RWPE2 (cell line): ENCODE results near the gene HBQ1.
"Not testable (repeated sequence)": the region's sequence is repeated elsewhere in the genome, so short reads cannot be mapped to it uniquely, and the experiment has no call there.

Experiments used
- ATAC-seq: fragments of 200-7000 bp; cut with Tn5 transposase; 3 replicates; pipeline ENCODE4 v1.9.1; 2021; ENCODE audit warnings: low read depth
- DNase-seq: peaks from one replicate; pipeline ENCODE4 v3.0.0-alpha.2; 2020; ENCODE audit warnings: low spot score
- H3K27ac ChIP-seq: fragments of 450-650 bp; 2 replicates; pipeline ENCODE4 v1.5.1; 2017; ENCODE audit warnings: mild to moderate bottlenecking; ENCODE audit not compliant: poor library complexity, severe bottlenecking
- H3K27me3 ChIP-seq: fragments of 250-450 bp; sonication (Bioruptor Pico); 2 replicates; pipeline ENCODE4 v1.5.1; 2021; ENCODE audit warnings: mild to moderate bottlenecking, moderate library complexity; ENCODE audit not compliant: insufficient read depth, poor library complexity, severe bottlenecking
- H3K36me3 ChIP-seq: fragments of 250-450 bp; sonication (Bioruptor Pico); 2 replicates; pipeline ENCODE4 v1.5.1; 2020; ENCODE audit warnings: low read depth, mild to moderate bottlenecking, moderate library complexity
- H3K4me1 ChIP-seq: fragments of 250-450 bp; sonication (Bioruptor Pico); 2 replicates; pipeline ENCODE4 v1.5.1; 2021; ENCODE audit warnings: mild to moderate bottlenecking, moderate library complexity; ENCODE audit not compliant: insufficient read depth, poor library complexity, severe bottlenecking
- H3K4me3 ChIP-seq: fragments of 250-450 bp; sonication (Bioruptor Pico); 2 replicates; pipeline ENCODE4 v1.5.1; 2021; ENCODE audit warnings: mild to moderate bottlenecking, moderate library complexity; ENCODE audit not compliant: severe bottlenecking
- H3K9me3 ChIP-seq: fragments of 250-450 bp; sonication (Bioruptor Pico); 2 replicates; pipeline ENCODE4 v1.5.1; 2021; ENCODE audit warnings: mild to moderate bottlenecking, moderate library complexity; ENCODE audit not compliant: severe bottlenecking
- CTCF ChIP-seq: fragments of 450-650 bp; IDR thresholded peaks from one replicate; pipeline ENCODE4 v1.5.1; 2017; ENCODE audit warnings: mild to moderate bottlenecking, moderate library complexity; ENCODE audit not compliant: poor library complexity, severe bottlenecking

The HBQ1 gene

GRCh38 chr16:170788-171187 lies 9.5 kb upstream of the HBQ1 start:
- no peak for ATAC-seq
- Histone ChIP-seq H3K27me3 (peaks cover 66% of the 10 kb centered on the region), H3K9me3 (no peaks in the 10 kb centered on the region), H3K4me1 (no peaks in the 10 kb centered on the region), H3K27ac (no peak overlapping the region), H3K4me3 (no peak overlapping the region), H3K36me3 (no peaks in the 10 kb centered on the region)
- TF ChIP-seq CTCF: no peak
- no peak for DNase-seq

GRCh38 chr16:172374-172941 lies 7.8 kb upstream of the HBQ1 start, which contains the start of gene HBA2:
Gene HBA2, plus strand, starts transcription at chr16:172876. Its CDS starts 37 bp downstream, at chr16:172913.
- not testable (repeated sequence) for H3K36me3 ChIP-seq, H3K4me3 ChIP-seq, H3K27ac ChIP-seq, DNase-seq, ATAC-seq, H3K9me3 ChIP-seq, H3K4me1 ChIP-seq
- peaks cover 55% of the 10 kb centered on the region for H3K27me3 ChIP-seq

GRCh38 chr16:173211-173854 lies 6.9 kb upstream of the HBQ1 start:
- not testable (repeated sequence) for ATAC-seq, DNase-seq

GRCh38 chr16:173928-174769 lies 6.1 kb upstream of the HBQ1 start:
- not testable (repeated sequence) for H3K36me3 ChIP-seq, H3K9me3 ChIP-seq, H3K4me1 ChIP-seq, DNase-seq, ATAC-seq, H3K27ac ChIP-seq, H3K4me3 ChIP-seq
- H3K27me3 ChIP-seq: peaks cover 61% of the 10 kb centered on the region

More at GRCh38 chr16:173211-173854, 6.9 kb upstream of the HBQ1 start:
- H3K9me3 ChIP-seq, H3K36me3 ChIP-seq, H3K4me3 ChIP-seq, H3K27ac ChIP-seq, H3K4me1 ChIP-seq: not testable (repeated sequence)
- H3K27me3 ChIP-seq: peaks cover 55% of the 10 kb centered on the region

GRCh38 chr16:175011-175949 lies 5.0 kb upstream of the HBQ1 start:
- Histone ChIP-seq H3K27ac (no peak overlapping the region), H3K27me3 (peaks cover 68% of the 10 kb centered on the region), H3K4me3 (no peak overlapping the region), H3K4me1 (no peaks in the 10 kb centered on the region), H3K9me3 (no peaks in the 10 kb centered on the region), H3K36me3 (no peaks in the 10 kb centered on the region)
- ATAC-seq (no peak), DNase-seq (no peak)
- TF ChIP-seq CTCF: no peak

- not testable (repeated sequence) for H3K9me3 ChIP-seq, DNase-seq, ATAC-seq, H3K36me3 ChIP-seq, H3K4me1 ChIP-seq, H3K27ac ChIP-seq, H3K4me3 ChIP-seq
- H3K27me3 ChIP-seq: peaks cover 60% of the 10 kb centered on the region
Observed at GRCh38 chr16:176006-176405, 4.3 kb upstream of the HBQ1 start.

- ATAC-seq, H3K27ac ChIP-seq, H3K4me3 ChIP-seq, DNase-seq, H3K4me1 ChIP-seq, H3K9me3 ChIP-seq, H3K36me3 ChIP-seq: not testable (repeated sequence)
- peaks cover 53% of the 10 kb centered on the region for H3K27me3 ChIP-seq
Observed at GRCh38 chr16:176477-177382, 3.5 kb upstream of the HBQ1 start, which contains the start of gene HBA1. Gene HBA1, plus strand, starts transcription at chr16:176680. Its CDS starts 37 bp downstream, at chr16:176717.
